GM19238 (cell line): ENCODE measurements around the gene CRYBA4.
A peak's percentile ranks its signal among the peaks of the same experiment; 100 is the strongest.
"Not testable (repeated sequence)": the region's sequence is repeated elsewhere in the genome, so short reads cannot be mapped to it uniquely, and the experiment has no call there.

Experiments
- DNase-seq: peaks from one replicate; pipeline ENCODE4 v3.0.0; 2011; ENCODE audit warnings: low spot score; ENCODE audit not compliant: insufficient read length

Gene CRYBA4

GRCh38 chr22:26593763-26594162 lies 28.0 kb upstream of the CRYBA4 start:
- no peak for DNase-seq

GRCh38 chr22:26597026-26597425 lies 24.7 kb upstream of the CRYBA4 start:
- DNase-seq = no peak

- no peak for DNase-seq
These were observed 24.3 kb upstream of the CRYBA4 start for GRCh38 chr22:26597480-26597879.

GRCh38 chr22:26599505-26599904 lies 22.3 kb upstream of the CRYBA4 start:
- DNase-seq = no peak

- DNase-seq = no peak
These were observed 20.0 kb upstream of the CRYBA4 start for GRCh38 chr22:26601726-26602125.

- no peak for DNase-seq
These were observed 19.6 kb upstream of the CRYBA4 start for GRCh38 chr22:26602127-26602526.

- DNase-seq = no peak
These were observed 17.4 kb upstream of the CRYBA4 start for GRCh38 chr22:26604368-26604767.

- no peak for DNase-seq
These were observed 15.2 kb upstream of the CRYBA4 start for GRCh38 chr22:26606611-26607010.

GRCh38 chr22:26608129-26608528 lies 13.6 kb upstream of the CRYBA4 start:
- DNase-seq = no peak

GRCh38 chr22:26609287-26609686 lies 12.5 kb upstream of the CRYBA4 start:
- DNase-seq = no peak

GRCh38 chr22:26610072-26610958 lies 11.4 kb upstream of the CRYBA4 start:
- peak; percentile 75 for DNase-seq

GRCh38 chr22:26610996-26611395 lies 10.8 kb upstream of the CRYBA4 start:
- DNase-seq = no peak

- DNase-seq = no peak
These were observed 9.1 kb upstream of the CRYBA4 start for GRCh38 chr22:26612652-26613051.

- DNase-seq = not testable (repeated sequence)
These were observed 8.0 kb upstream of the CRYBA4 start for GRCh38 chr22:26613753-26614152.

- DNase-seq = no peak
These were observed 7.4 kb upstream of the CRYBA4 start for GRCh38 chr22:26614322-26614721.

GRCh38 chr22:26615149-26615548 lies 6.6 kb upstream of the CRYBA4 start:
- peak; percentile 64 for DNase-seq

- no peak for DNase-seq
These were observed 5.8 kb upstream of the CRYBA4 start for GRCh38 chr22:26615830-26616435.

- DNase-seq = no peak
These were observed 5.1 kb upstream of the CRYBA4 start for GRCh38 chr22:26616650-26617049.

- DNase-seq = no peak
These were observed 4.2 kb upstream of the CRYBA4 start, which contains the start of gene CRYBB1 for GRCh38 chr22:26617271-26618199. CRYBB1 (minus strand) TSS chr22:26618027; CDS start chr22:26616319, 1,708 bp downstream.

GRCh38 chr22:26618455-26618854 lies 3.3 kb upstream of the CRYBA4 start:
- no peak for DNase-seq

- no peak for DNase-seq
These were observed 2.3 kb upstream of the CRYBA4 start for GRCh38 chr22:26619510-26619909.

GRCh38 chr22:26620197-26620596 lies 1.6 kb upstream of the CRYBA4 start:
- DNase-seq = no peak
